H54 (cell line): ENCODE measurements around the gene SMPD1.

Source experiments
- DNase-seq: peaks from one replicate; pipeline ENCODE4 v3.0.0; 2011; ENCODE audit warnings: low spot score, mixed read lengths; ENCODE audit not compliant: insufficient read length
- FAIRE-seq: peaks from 3 replicates; lab custom pipeline; 2011; peaks lifted over from hg19 to GRCh38; lab: Jason Lieb, UNC
- POLR2A ChIP-seq: IDR thresholded peaks from 2 replicates; pipeline ENCODE4 v1.6.1; 2011; ENCODE audit warnings: low read depth, mild to moderate bottlenecking, low read length

Gene SMPD1

DNA sequence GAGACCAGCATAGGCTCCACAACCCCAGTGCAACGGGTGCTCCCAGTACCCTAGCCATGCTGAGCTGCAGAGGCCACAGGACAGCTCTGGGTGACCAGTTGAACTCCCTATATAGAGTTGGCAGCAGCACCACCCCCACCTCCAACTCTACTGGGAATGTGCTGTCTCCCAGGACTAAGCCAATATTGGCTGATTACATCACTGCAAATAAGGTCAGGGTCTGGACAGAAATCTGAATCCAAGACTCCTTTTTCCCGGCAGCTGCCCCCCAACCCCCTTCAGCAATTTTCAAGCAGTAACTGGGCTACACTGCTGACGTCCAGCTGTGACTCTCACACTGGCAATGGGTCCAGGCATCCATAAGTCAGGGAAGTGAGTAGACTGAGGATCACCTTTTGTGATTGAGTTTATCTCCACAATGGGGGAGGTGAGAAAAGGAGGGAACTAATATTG, 50.7 kb downstream of the SMPD1 start, which contains the start of gene HPX:
Gene HPX, minus strand, starts transcription at position 82 of the 453 bp plus-strand sequence. Its CDS starts 24 bp downstream, at position 58.
- FAIRE-seq (no peak), DNase-seq (no peak)
- no peak for TF ChIP-seq POLR2A

- no peak for TF ChIP-seq POLR2A
- DNase-seq (no peak), FAIRE-seq (no peak)
Observed at GRCh38 chr11:6442441-6442840, 52.2 kb downstream of the SMPD1 start.

- DNase-seq (peak; percentile 79), FAIRE-seq (no peak)
- TF ChIP-seq POLR2A, result no peak
Observed at GRCh38 chr11:6443269-6444003, 53.2 kb downstream of the SMPD1 start.
